GM12878 (cell line): Measurements from ENCODE around the gene UST.

Experiments
- CHD1 ChIP-seq: IDR thresholded peaks from 2 replicates; pipeline ENCODE4 v1.6.1; 2012; ENCODE audit warnings: low read depth, low read length, improper control_type of control experiment
- CTCF ChIP-seq, 3 experiments: IDR thresholded peaks in 2 of 3; conservative IDR thresholded peaks in 1 of 3; 2 replicates each; pipeline ENCODE4 v1.5.1; 2011; ENCODE audit warnings: low read depth in 3 of 3, low read length in 3 of 3, mild to moderate bottlenecking in 3 of 3, control low read depth in 2 of 3, moderate library complexity in 2 of 3, inconsistent platforms in 1 of 3, mixed read lengths in 1 of 3; ENCODE audit not compliant: control insufficient read depth in 2 of 3, insufficient read depth in 1 of 3; ENCODE audit errors: extremely low read depth in 1 of 3
- HDGF ChIP-seq: fragments of 450-650 bp; IDR thresholded peaks from 2 replicates; pipeline ENCODE4 v1.6.1; 2016; ENCODE audit warnings: antibody characterized with exemption
- MAX ChIP-seq: IDR thresholded peaks from 2 replicates; pipeline ENCODE4 v1.6.1; 2012; ENCODE audit warnings: low read depth, low read length, improper control_type of control experiment
- MYB ChIP-seq: fragments of 150-350 bp; IDR thresholded peaks from 2 replicates; pipeline ENCODE4 v1.6.1; 2014; ENCODE audit warnings: mild to moderate bottlenecking, low read depth, low read length, borderline replicate concordance
- POLR2A ChIP-seq: IDR thresholded peaks from 2 replicates; pipeline ENCODE4 v1.6.1; 2011; ENCODE audit warnings: low read depth, mild to moderate bottlenecking, low read length
- SMC3 ChIP-seq: IDR thresholded peaks from 2 replicates; pipeline ENCODE4 v1.6.1; 2011; ENCODE audit warnings: low read length, improper control_type of control experiment, borderline replicate concordance
- SP1 ChIP-seq: IDR thresholded peaks from one replicate; pipeline ENCODE4 v1.6.1; 2011; ENCODE audit warnings: low read depth, low read length
- SREBF1 ChIP-seq: IDR thresholded peaks from 2 replicates; pipeline ENCODE4 v1.6.1; 2012; ENCODE audit warnings: mild to moderate bottlenecking, low read length
- ZBTB4 ChIP-seq: fragments of 450-650 bp; formaldehyde crosslinking; IDR thresholded peaks from 2 replicates; pipeline ENCODE4 v1.4.0; 2022; ENCODE audit warnings: mild to moderate bottlenecking, moderate library complexity
- ZNF24 ChIP-seq: fragments of 450-650 bp; IDR thresholded peaks from 2 replicates; pipeline ENCODE4 v1.6.1; 2017; ENCODE audit warnings: antibody characterized with exemption, mild to moderate bottlenecking
- ZNF274 ChIP-seq: IDR thresholded peaks from one replicate; pipeline ENCODE4 v1.8.0; 2011; ENCODE audit not compliant: insufficient read length, insufficient read depth

GRCh38 chr6:149050160-149050559 is 303.3 kb downstream of the UST start:
- TF ChIP-seq SP1 (no peak), ZNF24 (no peak), ZNF274 (no peak), CTCF (IDR thresholded peaks at IDR 0.05 in 2 of 3, conservative IDR thresholded peaks at IDR 0.05 in 1 of 3; ENCODE audit: control insufficient read depth in 2 of 3, extremely low read depth in 1 of 3, insufficient read depth in 1 of 3, low read depth in 3 of 3, low read length in 3 of 3) (no peak), HDGF (no peak), SREBF1 (no peak), POLR2A (no peak), MAX (no peak), MYB (no peak), SMC3 (no peak), ZBTB4 (CRISPR knock-in tag) (no peak), CHD1 (no peak)
